GM18505 (cell line): ENCODE data around the gene STK11IP.
"Not testable (repeated sequence)": the region's sequence is repeated elsewhere in the genome, so short reads cannot be mapped to it uniquely, and the experiment has no call there.

ENCODE experiments used
- ATAC-seq: cut with Tn5 transposase; IDR thresholded peaks from one replicate; pipeline ENCODE4 v1.9.1; 2021; ENCODE audit not compliant: unreplicated experiment
- POLR2A ChIP-seq: IDR thresholded peaks from 4 replicates; pipeline ENCODE4 v1.6.1; 2011; ENCODE audit warnings: borderline replicate concordance; ENCODE audit not compliant: insufficient read depth, insufficient read length; ENCODE audit errors: extremely low read depth

The STK11IP gene

DNA sequence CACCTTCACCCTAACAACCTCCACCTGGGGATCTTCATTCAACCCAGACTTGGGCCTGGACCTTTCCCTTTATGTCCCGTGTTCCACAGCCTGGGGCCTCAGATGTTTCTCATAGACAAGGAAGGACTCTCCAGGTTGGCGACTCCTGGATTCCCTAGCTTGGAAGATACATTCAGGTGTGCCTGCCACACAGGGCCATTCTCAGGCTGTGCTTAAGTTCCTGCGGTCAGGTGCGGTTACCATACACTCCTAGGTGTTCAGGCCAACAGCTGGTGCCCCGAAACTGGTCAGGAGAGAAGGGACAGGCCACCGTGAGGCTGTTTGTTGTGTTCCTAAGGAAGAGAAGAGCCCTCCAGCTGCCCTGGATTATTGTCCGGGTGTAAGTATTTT, 45.4 kb downstream of the STK11IP start:
- no peak for TF ChIP-seq POLR2A
- no peak for ATAC-seq

DNA sequence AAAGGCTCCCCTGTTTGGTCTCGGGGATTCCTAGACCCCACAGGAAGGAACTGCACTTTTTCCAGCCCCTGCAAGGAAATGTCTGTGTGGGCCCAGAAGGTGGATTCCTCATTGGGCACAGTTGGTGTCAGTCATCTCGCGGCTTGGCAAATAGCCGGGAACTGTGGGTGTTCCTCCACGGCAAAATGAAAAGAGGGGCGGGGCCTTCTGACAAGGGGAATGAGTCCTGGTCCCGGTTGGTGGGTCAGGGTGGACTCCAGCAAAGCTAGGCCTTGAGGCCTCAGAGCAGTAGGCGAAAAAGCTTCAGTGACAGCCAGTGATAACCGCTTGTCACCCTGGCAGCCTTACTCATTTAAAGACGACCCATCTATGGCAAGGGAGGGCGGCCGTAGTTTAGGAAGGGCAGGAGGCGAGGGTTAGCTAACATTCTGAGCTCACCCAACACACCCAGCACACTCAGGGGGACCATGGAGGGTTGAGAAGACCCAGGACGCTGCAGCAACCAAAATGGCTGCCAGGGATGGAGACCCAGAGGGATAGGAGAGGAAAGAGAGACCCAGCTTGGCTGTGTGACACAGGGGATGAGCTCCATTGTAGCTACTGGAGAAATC, 46.2 kb downstream of the STK11IP start:
- no peak for TF ChIP-seq POLR2A
- ATAC-seq: no peak

DNA sequence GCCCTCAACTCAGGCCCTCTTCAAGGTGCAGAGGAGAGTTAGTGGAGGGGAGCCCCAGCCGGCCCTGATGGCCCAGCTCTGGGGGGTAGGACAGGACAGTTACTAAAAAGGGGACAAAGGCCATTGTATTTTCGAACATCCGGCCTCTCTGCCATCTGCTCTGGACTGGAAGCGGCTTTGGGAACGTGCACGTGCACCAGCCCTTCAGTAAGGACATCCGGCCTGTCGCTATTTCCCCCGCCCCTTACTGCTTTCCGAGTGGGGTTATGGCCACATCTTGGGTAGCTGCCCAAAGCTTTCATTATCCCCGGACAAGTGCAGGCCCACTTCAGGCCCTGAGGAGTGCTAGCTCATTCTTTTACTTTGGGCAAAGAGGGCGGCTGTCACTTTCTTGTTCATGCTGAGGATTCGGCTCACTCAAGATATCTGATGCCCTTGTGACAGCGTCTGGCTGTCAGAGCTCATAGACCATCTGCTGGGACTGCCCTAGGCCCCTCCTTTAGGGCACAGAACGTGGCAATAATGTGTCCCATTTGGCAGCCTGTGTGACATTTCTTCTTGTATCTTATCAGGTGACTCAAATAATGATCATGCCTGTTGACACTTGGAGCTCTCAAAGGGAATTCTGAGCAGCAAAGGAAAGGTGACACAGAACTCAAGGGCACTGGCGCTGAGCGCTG, 47.3 kb downstream of the STK11IP start:
- TF ChIP-seq POLR2A: no peak
- no peak for ATAC-seq

GRCh38 chr2:219645631-219646527, 48.2 kb downstream of the STK11IP start:
- no peak for TF ChIP-seq POLR2A
- ATAC-seq: no peak

DNA sequence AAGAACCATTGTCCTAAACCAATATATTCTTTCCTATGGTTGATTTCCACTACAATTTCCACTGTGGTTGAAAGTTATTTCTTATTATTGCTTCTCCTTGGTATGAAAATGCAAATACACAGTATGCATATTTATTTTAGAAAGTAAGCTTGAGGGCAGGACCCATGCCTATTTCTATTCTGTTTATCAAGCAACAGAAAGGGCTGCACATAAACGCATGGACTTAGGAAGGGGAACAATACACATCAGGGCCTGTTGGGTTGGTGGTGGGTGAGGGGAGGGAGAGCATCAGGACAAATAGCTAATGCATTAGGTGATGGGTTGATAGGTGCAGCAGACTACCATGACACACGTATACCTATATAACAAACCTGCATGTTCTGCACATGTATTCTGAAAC, 50.5 kb downstream of the STK11IP start:
- no peak for ATAC-seq
- no peak for TF ChIP-seq POLR2A

DNA sequence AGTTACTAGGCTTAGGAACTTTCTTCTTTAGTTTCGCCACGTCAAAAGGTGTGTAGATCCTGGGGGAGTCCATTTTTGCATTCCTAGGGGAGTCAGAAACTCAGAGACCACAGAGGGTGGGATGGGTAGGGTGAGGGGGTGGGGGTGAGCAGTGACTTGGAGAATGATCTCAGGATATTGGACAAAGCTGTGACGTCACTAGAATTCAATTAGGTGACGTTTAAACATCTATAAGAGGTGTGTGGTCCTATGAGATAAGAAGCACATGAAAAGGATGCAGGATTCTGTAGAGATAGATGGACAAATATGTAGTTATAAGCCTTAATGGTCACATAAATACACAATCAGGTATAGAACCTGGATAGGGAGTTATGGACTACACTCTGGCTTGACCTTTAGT, 51.3 kb downstream of the STK11IP start:
- no peak for TF ChIP-seq POLR2A
- no peak for ATAC-seq

GRCh38 chr2:219650426-219651248, 53.0 kb downstream of the STK11IP start:
- TF ChIP-seq POLR2A: no peak
- no peak for ATAC-seq

GRCh38 chr2:219651656-219652055, 54.0 kb downstream of the STK11IP start:
- not testable (repeated sequence) for ATAC-seq

GRCh38 chr2:219656526-219656925, 58.9 kb downstream of the STK11IP start:
- ATAC-seq: no peak

GRCh38 chr2:219658196-219658846, 60.7 kb downstream of the STK11IP start:
- TF ChIP-seq POLR2A: no peak
- no peak for ATAC-seq

More at GRCh38 chr2:219656526-219656925, 58.9 kb downstream of the STK11IP start:
- TF ChIP-seq POLR2A: no peak

DNA sequence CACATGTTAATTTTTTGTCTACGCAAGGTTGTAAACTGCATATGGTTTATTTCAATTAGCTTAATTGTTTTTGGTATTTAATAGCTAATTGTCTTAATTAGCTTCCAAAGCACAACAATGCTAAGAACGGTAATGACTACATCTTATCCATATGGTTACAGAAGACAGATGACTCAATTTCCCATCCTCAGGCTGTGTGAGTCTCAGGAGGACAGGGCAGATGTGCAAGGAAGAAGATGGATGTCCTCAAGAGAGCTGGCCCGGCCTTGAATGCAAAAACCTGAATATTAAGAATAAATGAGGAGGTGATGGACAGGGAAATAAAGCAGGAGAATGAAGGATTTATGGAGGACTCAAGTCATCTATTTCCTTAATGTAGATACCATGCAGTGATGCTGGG, 61.2 kb downstream of the STK11IP start:
- no peak for TF ChIP-seq POLR2A
- ATAC-seq: no peak

- peak; percentile 97 for ATAC-seq
- TF ChIP-seq POLR2A: no peak
Observed at GRCh38 chr2:219661197-219661954, 63.7 kb downstream of the STK11IP start.

GRCh38 chr2:219661955-219662395, 64.3 kb downstream of the STK11IP start:
- TF ChIP-seq POLR2A: no peak
- no peak for ATAC-seq
